ENCODE measurements around the gene IL9R.
"Not testable (repeated sequence)": the region's sequence is repeated elsewhere in the genome, so short reads cannot be mapped to it uniquely, and the experiment has no call there.

IL9R gene

DNA sequence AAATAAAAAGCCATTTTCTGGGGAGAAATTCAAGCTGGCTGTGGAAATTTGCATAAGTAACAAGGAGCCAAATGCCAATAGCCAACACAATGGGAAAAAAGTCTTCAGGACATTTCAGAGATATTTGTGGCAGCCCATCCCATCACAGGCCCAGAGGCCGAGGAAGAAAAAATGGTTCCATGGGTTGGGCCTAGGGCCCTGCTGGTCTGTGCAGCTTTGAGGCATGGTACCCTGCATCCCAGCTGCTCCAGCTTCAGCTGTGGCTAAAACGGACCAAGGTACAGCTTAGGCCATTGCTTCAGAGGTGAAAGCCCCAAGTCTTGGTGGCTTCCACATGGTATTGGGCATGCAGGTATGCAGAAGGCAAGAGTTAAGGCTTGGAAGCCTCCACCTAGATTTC is 14.2 kb upstream of the IL9R start:
- no peak for DNase-seq (ENCODE audit: insufficient read length, low spot score)
- no peak for FAIRE-seq
- no peak for TF ChIP-seq POLR2A (IDR thresholded peaks at IDR 0.05; ENCODE audit: low read depth, low read length)

GRCh38 chrX:155985208-155985607 is 12.3 kb upstream of the IL9R start:
- FAIRE-seq = no peak
- DNase-seq (ENCODE audit: insufficient read length, low spot score) = no peak
- TF ChIP-seq POLR2A (IDR thresholded peaks at IDR 0.05; ENCODE audit: low read depth, low read length) = no peak

DNA sequence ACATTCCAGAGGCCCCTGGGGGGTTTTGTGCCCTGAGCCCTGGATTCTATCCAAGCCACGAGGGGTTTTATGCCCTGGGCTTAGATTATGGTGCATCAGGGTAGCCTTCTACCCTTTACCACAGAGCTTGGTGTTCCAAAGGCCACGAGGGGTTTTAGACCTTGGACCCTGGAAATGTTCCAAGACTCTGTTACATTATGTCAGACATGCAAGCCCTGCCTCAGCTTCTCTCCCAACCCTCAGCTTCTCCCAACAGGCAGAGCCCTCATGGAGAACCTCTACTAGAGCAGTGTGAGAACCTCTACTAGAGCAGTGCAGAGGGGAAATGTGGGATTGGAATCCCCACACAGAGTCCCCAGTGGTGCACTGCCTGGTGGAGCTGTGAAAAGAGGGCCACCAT is 10.5 kb upstream of the IL9R start:
- not testable (repeated sequence) for FAIRE-seq; DNase-seq (ENCODE audit: insufficient read length, low spot score)

DNA sequence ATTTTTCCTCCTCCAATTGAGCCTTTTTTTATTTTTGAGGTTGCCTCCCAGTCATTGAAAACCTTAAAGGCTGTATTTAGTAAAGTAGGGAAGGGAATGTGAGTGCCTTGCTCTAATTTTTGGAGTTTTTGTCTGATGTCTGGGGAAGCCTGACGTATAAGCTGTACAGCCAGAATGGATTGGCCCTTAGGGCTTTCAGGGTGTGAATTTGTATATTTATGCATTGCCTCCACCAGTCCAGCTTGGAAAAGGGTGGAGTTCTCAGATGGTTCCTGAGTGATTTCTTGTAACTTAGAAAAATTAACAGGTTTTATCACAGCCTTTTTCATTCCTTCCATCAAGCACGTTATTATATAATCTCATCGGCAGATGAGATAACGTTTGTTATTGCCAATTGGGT is 8.6 kb upstream of the IL9R start:
- no peak for TF ChIP-seq POLR2A (IDR thresholded peaks at IDR 0.05; ENCODE audit: low read depth, low read length)
- no peak for FAIRE-seq

DNA sequence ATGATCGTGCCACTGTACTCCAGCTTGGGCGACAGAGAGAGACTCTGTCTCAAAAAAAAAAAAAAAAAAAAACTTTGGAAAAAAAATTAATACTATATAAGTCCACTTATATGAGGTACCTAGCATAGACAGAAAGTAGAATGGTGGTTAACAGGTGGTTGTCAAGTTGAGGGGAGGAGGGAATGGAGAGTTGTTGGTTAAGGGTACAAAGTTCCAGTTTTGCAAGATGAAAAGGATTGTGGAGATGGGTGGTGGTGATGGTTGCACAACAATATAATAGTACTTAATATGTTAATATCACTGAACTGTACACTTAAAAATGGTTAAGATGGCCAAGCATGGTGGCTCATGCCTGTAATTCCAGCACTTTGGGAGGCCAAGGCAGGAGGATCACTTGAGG is 4.1 kb upstream of the IL9R start:
- no peak for TF ChIP-seq POLR2A (IDR thresholded peaks at IDR 0.05; ENCODE audit: low read depth, low read length)
- no peak for FAIRE-seq
- DNase-seq (ENCODE audit: insufficient read length, low spot score) = no peak

More for the DNA sequence above, 8.6 kb upstream of the IL9R start:
- DNase-seq (ENCODE audit: insufficient read length, low spot score) = no peak

GRCh38 chrX:155995321-155995875 is 2.1 kb upstream of the IL9R start:
- TF ChIP-seq POLR2A (IDR thresholded peaks at IDR 0.05; ENCODE audit: low read depth, low read length) = no peak
- FAIRE-seq = no peak
- DNase-seq (ENCODE audit: insufficient read length, low spot score) = no peak

GRCh38 chrX:155998116-155998515 is 620 bp downstream of the IL9R start:
- DNase-seq (ENCODE audit: insufficient read length, low spot score) (no peak), FAIRE-seq (no peak)
- TF ChIP-seq POLR2A (IDR thresholded peaks at IDR 0.05; ENCODE audit: low read depth, low read length) = no peak

DNA sequence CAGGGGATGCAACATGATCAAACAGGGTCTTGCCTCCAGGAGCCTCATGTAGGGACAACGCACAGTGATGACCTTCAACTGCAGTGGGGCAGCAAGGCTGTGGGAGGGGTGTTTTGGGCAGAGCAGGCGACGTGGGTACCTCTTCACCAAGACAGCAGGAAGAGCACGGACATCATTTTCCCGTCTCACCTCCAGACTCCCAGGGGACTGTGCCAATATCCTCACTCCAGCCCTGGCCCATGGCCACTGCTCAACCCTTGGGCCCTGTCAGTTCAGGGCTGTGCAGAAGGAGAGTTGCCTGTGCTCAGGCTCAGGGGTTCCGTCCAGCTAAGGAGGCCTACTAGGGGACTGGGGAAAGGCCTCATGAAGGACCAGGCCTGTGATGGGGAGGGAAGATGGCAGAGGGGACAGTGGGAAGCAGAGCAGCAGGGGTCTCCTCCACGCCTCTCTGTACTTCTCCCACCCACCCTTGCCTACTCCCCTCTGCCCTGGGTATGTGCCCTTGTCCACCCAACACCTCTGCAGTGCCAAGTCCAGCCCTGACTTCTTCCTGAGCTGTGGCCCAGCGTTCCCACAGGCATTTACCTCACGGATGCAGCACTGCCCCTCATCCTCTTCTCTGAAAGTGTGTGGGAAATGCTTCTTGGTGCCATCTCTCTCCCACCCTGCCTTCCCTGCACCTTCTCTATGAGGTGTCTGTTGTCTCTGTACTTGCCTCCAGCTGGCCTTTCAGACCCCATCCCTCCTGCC is 1.4 kb downstream of the IL9R start:
- no peak for DNase-seq (ENCODE audit: insufficient read length, low spot score)
- TF ChIP-seq POLR2A (IDR thresholded peaks at IDR 0.05; ENCODE audit: low read depth, low read length) = no peak
- FAIRE-seq = no peak

- not testable (repeated sequence) for DNase-seq (ENCODE audit: insufficient read length, low spot score)
Observed at GRCh38 chrX:155999751-156000150, 2.3 kb downstream of the IL9R start.

DNA sequence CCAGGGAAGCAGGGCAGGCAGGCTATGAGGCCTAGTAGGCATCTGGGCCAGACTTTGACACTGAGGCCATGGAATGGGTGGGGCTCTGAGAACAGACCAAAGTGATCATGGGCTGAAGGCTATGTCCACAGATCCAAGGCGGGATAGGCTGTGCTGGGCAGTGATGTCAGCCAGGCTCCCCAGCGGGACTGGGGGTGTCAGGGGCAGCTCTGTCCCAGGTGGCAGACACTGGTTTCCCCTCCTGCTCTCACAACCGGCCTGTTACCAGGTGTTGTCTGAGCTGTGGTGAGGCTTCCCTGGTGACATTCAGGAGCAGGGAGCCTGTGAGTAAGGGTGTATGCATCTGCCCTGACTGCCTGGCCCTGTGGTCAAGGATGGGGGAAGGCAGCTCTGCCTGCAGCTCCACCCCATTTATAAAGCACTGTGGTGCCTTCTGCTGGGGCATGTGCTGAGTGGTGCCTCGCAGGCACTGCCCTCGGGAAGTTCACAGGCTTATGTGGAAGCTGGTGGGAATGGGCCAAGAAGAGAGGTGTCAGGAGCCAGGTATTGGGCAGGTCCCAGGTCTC is 2.9 kb downstream of the IL9R start:
- FAIRE-seq = no peak
- TF ChIP-seq POLR2A (IDR thresholded peaks at IDR 0.05; ENCODE audit: low read depth, low read length) = no peak
- DNase-seq (ENCODE audit: insufficient read length, low spot score) = no peak

More at GRCh38 chrX:155999751-156000150, 2.3 kb downstream of the IL9R start:
- FAIRE-seq = not testable (repeated sequence)

- no peak for FAIRE-seq
- no peak for DNase-seq (ENCODE audit: insufficient read length, low spot score)
- TF ChIP-seq POLR2A (IDR thresholded peaks at IDR 0.05; ENCODE audit: low read depth, low read length) = no peak
Observed at GRCh38 chrX:156001001-156001666, 3.6 kb downstream of the IL9R start.

- no peak for TF ChIP-seq POLR2A (IDR thresholded peaks at IDR 0.05; ENCODE audit: low read depth, low read length)
- FAIRE-seq = no peak
- DNase-seq (ENCODE audit: insufficient read length, low spot score) = no peak
Observed at GRCh38 chrX:156001667-156002021, 4.1 kb downstream of the IL9R start.

GRCh38 chrX:156002507-156002906 is 5.0 kb downstream of the IL9R start:
- no peak for DNase-seq (ENCODE audit: insufficient read length, low spot score)
- TF ChIP-seq POLR2A (IDR thresholded peaks at IDR 0.05; ENCODE audit: low read depth, low read length) = no peak
- FAIRE-seq = no peak

- TF ChIP-seq POLR2A (IDR thresholded peaks at IDR 0.05; ENCODE audit: low read depth, low read length) = no peak
- FAIRE-seq (no peak), DNase-seq (ENCODE audit: insufficient read length, low spot score) (no peak)
Observed at GRCh38 chrX:156003486-156004185, 6.1 kb downstream of the IL9R start.
